Skeletal muscle tissue (tissue), 4 donors: ENCODE measurements around the gene HLF. TPM values are rescaled to one million over a fixed set of nuclear protein-coding genes. Genes with fewer than 3 reads are reported as not detected.

Source experiments
- H3K27ac ChIP-seq: one replicate; pipeline ENCODE4 v1.7.0; 2013; ENCODE audit warnings: mild to moderate bottlenecking, low read depth, low read length, inconsistent platforms
- H3K27me3 ChIP-seq, 3 donors: one replicate each; pipeline ENCODE4 v1.7.0; 2013; ENCODE audit warnings: low read length in 3 of 3; ENCODE audit not compliant: control insufficient read depth in 3 of 3, insufficient read depth in 3 of 3
- H3K36me3 ChIP-seq, 3 donors: one replicate each; pipeline ENCODE4 v1.7.0; 2013; ENCODE audit warnings: low read length in 3 of 3; ENCODE audit not compliant: control insufficient read depth in 3 of 3, insufficient read depth in 3 of 3
- H3K4me1 ChIP-seq, 3 donors: one replicate each; pipeline ENCODE4 v1.7.0; 2013; ENCODE audit warnings: low read length in 3 of 3, mild to moderate bottlenecking in 3 of 3; ENCODE audit not compliant: control insufficient read depth in 3 of 3, insufficient read depth in 3 of 3
- H3K4me3 ChIP-seq, 3 donors: one replicate each; pipeline ENCODE4 v1.7.0; 2013; ENCODE audit warnings: low read length in 3 of 3
- H3K9ac ChIP-seq, 3 donors: one replicate each; pipeline ENCODE4 v1.7.0; 2013; ENCODE audit warnings: low read length in 3 of 3, mild to moderate bottlenecking in 3 of 3, moderate library complexity in 2 of 3, low read depth in 1 of 3
- H3K9me3 ChIP-seq, 3 donors: one replicate each; pipeline ENCODE4 v1.7.0; 2013; ENCODE audit warnings: low read length in 3 of 3; ENCODE audit not compliant: control insufficient read depth in 3 of 3
- total RNA-seq: library from RNA; depleted of rRNA; stranded (reverse); fragments of >200 nt; gene quantifications from one replicate; pipeline ENCODE4 v1.2.3, GENCODE V29; 2014
- donor health status: Osteomylitis.

Gene HLF
- total RNA-seq, 1 donor from 2014 or later, result 4.7 TPM

- Histone ChIP-seq H3K9ac (no peak overlapping the region), H3K27ac (no peak overlapping the region), H3K9me3 (no peaks in the 10 kb centered on the region), H3K4me1 (no peaks in the 10 kb centered on the region), H3K27me3 (peaks cover 0 to 2% (median 0%) of the 10 kb centered on the region in 3 donors), H3K4me3 (no peak overlapping the region), H3K36me3 (no peaks in the 10 kb centered on the region)
These were observed 71.7 kb downstream of the HLF start for GRCh38 chr17:55336426-55336825.

- H3K36me3 ChIP-seq, result no peaks in the 10 kb centered on the region
- no peak overlapping the region for H3K4me3 ChIP-seq
- no peaks in the 10 kb centered on the region for H3K9me3 ChIP-seq
- H3K27me3 ChIP-seq, result peaks cover 0 to 2% (median 0%) of the 10 kb centered on the region in 3 donors
- H3K9ac ChIP-seq, result no peak overlapping the region
- no peaks in the 10 kb centered on the region for H3K4me1 ChIP-seq
- H3K27ac ChIP-seq, result no peak overlapping the region
These were observed 75.4 kb downstream of the HLF start for GRCh38 chr17:55340176-55340575.

- Histone ChIP-seq H3K9ac (no peak overlapping the region), H3K27me3 (peaks cover 0 to 2% (median 0%) of the 10 kb centered on the region in 3 donors), H3K4me3 (no peak overlapping the region), H3K36me3 (no peaks in the 10 kb centered on the region), H3K27ac (no peak overlapping the region), H3K9me3 (no peaks in the 10 kb centered on the region), H3K4me1 (no peaks in the 10 kb centered on the region)
These were observed 75.9 kb downstream of the HLF start for GRCh38 chr17:55340686-55341085.

- H3K4me1 ChIP-seq, result no peaks in the 10 kb centered on the region
- H3K27me3 ChIP-seq, result peaks cover 0 to 2% (median 0%) of the 10 kb centered on the region in 3 donors
- H3K9me3 ChIP-seq, result no peaks in the 10 kb centered on the region
- no peak overlapping the region for H3K4me3 ChIP-seq
- H3K27ac ChIP-seq, result no peak overlapping the region
- no peak overlapping the region for H3K9ac ChIP-seq
- no peaks in the 10 kb centered on the region for H3K36me3 ChIP-seq
These were observed 76.7 kb downstream of the HLF start for GRCh38 chr17:55341432-55341831.

GRCh38 chr17:55342800-55343585 is 78.2 kb downstream of the HLF start:
- H3K27ac ChIP-seq, result no peak overlapping the region
- H3K4me3 ChIP-seq, result no peak overlapping the region
- H3K36me3 ChIP-seq, result no peaks in the 10 kb centered on the region
- H3K9ac ChIP-seq, result no peak overlapping the region
- peaks cover 0 to 2% (median 0%) of the 10 kb centered on the region in 3 donors for H3K27me3 ChIP-seq
- no peaks in the 10 kb centered on the region for H3K9me3 ChIP-seq
- H3K4me1 ChIP-seq, result no peaks in the 10 kb centered on the region

- Histone ChIP-seq H3K36me3 (no peaks in the 10 kb centered on the region), H3K4me1 (no peaks in the 10 kb centered on the region), H3K9me3 (no peaks in the 10 kb centered on the region), H3K27ac (no peak overlapping the region), H3K4me3 (no peak overlapping the region), H3K9ac (no peak overlapping the region), H3K27me3 (no peaks in the 10 kb centered on the region)
These were observed 79.2 kb downstream of the HLF start for GRCh38 chr17:55343900-55344513.

GRCh38 chr17:55344514-55344997 is 79.8 kb downstream of the HLF start:
- Histone ChIP-seq H3K9ac (no peak overlapping the region), H3K27ac (no peak overlapping the region), H3K4me1 (no peaks in the 10 kb centered on the region), H3K27me3 (no peaks in the 10 kb centered on the region), H3K36me3 (no peaks in the 10 kb centered on the region), H3K9me3 (no peaks in the 10 kb centered on the region), H3K4me3 (no peak overlapping the region)

GRCh38 chr17:55345132-55345531 is 80.4 kb downstream of the HLF start:
- Histone ChIP-seq H3K27me3 (no peaks in the 10 kb centered on the region), H3K27ac (no peak overlapping the region), H3K36me3 (no peaks in the 10 kb centered on the region), H3K4me1 (no peaks in the 10 kb centered on the region), H3K9ac (no peak overlapping the region), H3K4me3 (no peak overlapping the region), H3K9me3 (no peaks in the 10 kb centered on the region)

- H3K9ac ChIP-seq, result no peak overlapping the region
- no peaks in the 10 kb centered on the region for H3K4me1 ChIP-seq
- H3K27ac ChIP-seq, result no peak overlapping the region
- H3K36me3 ChIP-seq, result no peaks in the 10 kb centered on the region
- H3K4me3 ChIP-seq, result no peak overlapping the region
- H3K27me3 ChIP-seq, result no peaks in the 10 kb centered on the region
- no peaks in the 10 kb centered on the region for H3K9me3 ChIP-seq
These were observed 81.9 kb downstream of the HLF start for GRCh38 chr17:55346658-55347057.

GRCh38 chr17:55347341-55347740 is 82.6 kb downstream of the HLF start:
- H3K4me1 ChIP-seq, result no peaks in the 10 kb centered on the region
- H3K36me3 ChIP-seq, result no peaks in the 10 kb centered on the region
- H3K9me3 ChIP-seq, result no peaks in the 10 kb centered on the region
- no peaks in the 10 kb centered on the region for H3K27me3 ChIP-seq
- no peak overlapping the region for H3K4me3 ChIP-seq
- H3K9ac ChIP-seq, result no peak overlapping the region
- H3K27ac ChIP-seq, result no peak overlapping the region
